NK-92 (cell line): ENCODE measurements around the gene AJAP1.

Experiments
- DNase-seq: peaks from one replicate; lab custom pipeline; 2025; ENCODE audit not compliant: unreplicated experiment; lab: John Stamatoyannopoulos, UW

AJAP1 gene

DNA sequence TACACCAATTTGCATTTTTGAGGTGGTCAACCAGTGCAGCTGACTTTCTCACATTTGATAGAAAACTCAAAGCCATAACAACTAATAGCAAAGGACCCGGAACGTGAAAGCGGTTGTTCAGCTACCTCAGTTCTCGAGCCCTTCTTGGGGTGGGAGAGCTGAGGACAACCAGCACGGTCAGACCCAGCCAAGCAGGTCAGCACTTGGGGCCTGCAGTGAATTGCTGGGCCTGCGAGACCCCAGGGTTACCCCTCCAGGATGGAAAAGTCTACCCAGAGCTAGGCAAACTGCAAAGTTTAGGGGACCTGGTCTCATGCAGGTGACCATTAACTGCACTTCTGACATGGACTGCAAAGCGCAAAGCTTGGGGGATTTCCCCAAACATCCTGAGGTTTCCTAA is 23.8 kb upstream of the AJAP1 start:
- no peak for DNase-seq

DNA sequence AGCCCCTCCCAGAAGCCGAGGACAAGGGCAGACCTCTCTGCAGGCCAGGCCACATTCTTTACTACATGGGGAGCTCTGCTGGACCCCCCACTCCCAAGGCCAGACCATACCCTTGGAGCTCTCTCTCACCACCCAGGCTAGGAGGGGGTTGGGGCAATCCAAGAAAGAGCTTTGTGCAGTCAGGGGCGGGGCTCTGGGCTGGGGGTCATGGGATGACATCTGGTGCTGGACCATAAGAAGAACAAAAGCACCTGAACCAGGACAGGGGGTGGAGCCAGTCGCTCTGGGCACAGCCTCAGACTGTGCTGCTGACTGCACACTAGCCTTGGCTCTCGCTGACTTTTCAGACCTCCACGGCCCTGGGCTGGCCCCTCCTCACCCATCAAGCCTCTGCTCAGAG is 23.1 kb upstream of the AJAP1 start:
- DNase-seq, result no peak

GRCh38 chr1:4633346-4633745 is 21.1 kb upstream of the AJAP1 start:
- DNase-seq, result no peak

DNA sequence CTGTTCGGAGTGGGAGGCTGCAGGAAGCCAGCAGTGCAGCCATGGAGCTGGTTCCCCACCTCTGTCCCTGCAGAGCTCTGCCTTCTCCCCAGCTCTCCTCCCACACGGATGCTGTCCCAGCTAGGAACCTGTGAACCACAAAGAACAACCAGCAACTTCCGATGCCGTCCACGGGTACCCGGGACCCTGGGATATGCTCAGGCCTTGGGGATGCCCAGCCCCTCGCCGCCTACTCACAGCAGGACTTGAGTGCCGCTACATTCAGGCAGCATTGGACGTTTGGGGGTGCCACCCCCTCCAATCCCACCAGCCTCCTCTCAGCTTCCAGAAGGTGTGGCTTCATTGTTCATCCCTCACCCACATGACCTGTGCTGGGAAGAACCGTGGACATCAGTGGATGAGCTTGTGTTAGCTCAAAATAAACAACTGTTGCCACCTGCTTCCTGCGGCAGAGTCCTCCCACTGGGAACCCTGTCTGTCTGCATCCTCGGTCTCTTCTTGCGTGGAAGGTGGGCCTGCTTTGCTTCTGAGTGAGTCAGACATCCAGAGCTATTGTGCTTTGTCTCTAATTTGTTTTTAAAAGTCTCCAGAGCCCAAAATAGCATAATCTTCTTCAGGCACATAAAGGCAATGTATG is 20.1 kb upstream of the AJAP1 start:
- DNase-seq, result no peak

DNA sequence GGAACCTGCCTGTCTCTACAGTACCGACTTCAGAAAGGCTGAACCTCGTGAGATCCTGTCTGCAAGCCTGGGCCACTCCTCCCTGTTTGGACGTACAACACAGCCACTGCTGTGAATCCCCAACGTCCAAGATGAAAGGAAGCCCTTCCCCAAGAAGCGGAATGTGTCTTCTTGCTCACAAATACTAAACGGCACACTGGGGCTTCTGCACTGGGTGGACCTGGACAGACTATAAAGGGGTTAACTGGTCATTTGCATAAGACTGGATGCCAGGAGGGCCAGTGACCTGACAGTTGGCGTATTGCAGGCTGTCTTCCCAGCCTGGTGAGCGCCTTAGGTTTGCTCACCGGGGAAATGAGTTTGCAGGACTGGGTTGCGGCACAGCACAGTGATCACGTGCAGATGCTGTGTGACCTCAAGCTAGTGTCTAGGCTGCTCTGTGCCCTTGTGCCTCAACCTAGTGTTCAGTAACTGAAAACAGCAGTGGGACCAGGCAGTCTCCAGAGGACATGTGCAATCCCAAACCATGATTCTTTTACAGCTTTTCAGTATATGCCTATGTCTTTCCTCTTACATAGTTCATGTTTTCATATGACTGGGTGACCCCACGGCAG is 19.5 kb upstream of the AJAP1 start:
- DNase-seq, result no peak

DNA sequence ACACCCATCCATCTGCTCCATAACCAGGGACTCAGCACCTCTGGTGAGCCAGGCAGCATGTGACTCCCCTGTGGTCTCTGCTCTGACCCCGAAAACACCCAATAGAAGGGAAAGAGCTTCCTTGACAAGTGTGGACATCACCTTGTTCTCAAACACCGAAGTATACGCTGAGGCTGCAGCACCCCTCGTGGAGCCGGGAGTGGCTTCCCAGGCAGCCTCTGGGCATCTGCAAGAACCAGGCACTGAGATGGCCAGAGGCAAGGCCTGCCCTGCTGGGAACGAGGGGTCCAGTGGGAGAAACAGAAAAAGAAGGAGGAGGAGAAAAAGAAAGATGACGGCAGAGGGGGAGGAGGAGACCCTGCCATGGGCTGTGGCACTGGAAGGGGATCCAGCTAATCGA is 18.2 kb upstream of the AJAP1 start:
- DNase-seq, result no peak

GRCh38 chr1:4636644-4637380 is 17.6 kb upstream of the AJAP1 start:
- DNase-seq, result no peak

DNA sequence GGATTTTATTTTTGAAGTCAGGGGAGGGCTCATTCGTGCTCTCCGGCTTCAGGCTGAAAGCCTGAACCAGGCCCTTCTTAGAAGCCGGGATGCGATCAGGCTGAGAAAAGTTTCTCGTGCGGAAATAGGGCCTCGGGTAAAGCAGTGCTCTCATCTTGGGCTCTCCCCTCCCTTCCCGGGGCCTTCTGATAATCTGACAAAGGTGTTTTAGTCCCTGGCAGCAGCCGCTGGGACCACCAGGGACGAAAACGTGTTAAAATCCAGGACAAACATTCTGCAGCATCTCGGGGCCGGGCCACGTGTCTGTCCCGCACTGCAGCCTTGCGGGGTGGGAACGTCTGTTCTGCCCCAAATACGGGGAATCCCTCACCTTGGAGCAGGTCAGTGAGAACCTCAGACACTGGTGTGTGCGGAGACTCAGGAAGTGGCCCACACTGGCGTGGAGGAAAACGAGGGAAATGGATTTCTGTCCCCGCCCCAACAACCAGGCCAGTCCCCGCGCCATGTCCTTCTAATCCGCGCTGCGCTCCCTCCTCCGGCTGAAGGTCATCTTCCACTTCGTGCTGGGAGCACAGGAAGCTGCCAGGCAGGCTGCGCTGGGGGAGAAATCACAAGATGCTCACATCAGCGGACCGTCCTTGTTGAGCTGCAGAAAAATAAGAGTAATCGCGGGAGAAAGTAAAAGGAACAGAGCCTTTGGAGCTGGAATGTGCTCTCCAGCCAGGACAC is 16.6 kb upstream of the AJAP1 start:
- DNase-seq, result no peak

- DNase-seq, result no peak
Measured at GRCh38 chr1:4638345-4638729, 16.1 kb upstream of the AJAP1 start.

DNA sequence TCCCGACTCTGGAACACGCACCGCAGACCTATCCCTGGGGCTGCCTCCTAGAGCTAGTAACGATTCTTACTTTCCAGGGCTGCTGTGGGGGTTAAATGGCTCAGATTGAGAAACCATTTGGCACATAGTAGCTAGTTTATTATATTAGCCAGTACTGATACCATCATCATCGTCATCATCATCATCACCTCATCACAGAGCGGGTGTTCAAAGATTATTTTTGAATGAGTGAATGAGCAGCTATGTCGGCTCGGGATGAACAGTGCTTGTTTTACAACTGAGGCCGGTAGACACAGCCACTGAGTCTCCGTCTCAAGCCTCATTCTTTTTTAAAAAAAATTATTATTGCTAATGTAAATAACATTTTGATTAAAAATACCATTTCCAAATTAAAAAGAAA is 13.5 kb upstream of the AJAP1 start:
- DNase-seq, result no peak

- no peak for DNase-seq
Measured at GRCh38 chr1:4647391-4647790, 7.0 kb upstream of the AJAP1 start.

GRCh38 chr1:4648657-4649056 is 5.8 kb upstream of the AJAP1 start:
- no peak for DNase-seq

GRCh38 chr1:4650481-4650880 is 3.9 kb upstream of the AJAP1 start:
- no peak for DNase-seq

DNA sequence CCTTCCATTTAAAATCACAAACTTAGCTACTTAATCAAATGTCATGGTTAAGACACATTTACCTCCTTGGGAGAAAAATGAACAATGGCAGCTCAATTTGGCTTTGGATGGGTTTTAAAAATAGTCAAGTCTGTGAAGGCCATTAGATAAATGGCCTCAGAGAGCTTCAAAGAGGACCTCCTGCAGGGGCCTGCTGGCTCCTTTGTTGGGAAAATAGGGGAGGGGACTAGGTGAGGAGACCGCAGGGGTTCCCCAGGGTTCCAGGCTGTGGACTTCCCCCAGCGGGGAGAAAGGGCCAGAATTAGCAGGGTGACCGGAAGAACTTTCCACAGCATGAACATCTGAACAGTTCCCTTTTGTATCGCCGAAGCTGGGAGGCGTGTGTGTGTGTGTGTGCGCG is 3.4 kb upstream of the AJAP1 start:
- no peak for DNase-seq

- DNase-seq, result no peak
Measured at GRCh38 chr1:4652631-4653327, 1.6 kb upstream of the AJAP1 start.

DNA sequence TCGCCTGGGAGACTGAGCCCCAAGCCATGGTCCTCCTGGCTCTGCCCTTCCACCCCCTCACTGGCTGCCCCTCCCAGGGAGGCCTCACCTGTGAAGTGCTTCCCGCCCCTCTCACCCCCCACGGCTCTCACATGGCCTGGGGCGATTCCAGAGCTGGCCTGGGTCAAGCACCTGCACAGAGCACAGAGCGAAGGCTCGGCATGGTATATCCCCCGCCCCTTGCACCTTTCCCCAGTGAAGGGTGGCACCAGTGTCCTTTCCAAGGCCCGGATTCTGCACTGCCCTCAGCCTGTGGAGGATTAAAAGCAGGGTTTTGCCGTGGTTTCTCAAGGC is 1.1 kb upstream of the AJAP1 start:
- DNase-seq, result no peak

DNA sequence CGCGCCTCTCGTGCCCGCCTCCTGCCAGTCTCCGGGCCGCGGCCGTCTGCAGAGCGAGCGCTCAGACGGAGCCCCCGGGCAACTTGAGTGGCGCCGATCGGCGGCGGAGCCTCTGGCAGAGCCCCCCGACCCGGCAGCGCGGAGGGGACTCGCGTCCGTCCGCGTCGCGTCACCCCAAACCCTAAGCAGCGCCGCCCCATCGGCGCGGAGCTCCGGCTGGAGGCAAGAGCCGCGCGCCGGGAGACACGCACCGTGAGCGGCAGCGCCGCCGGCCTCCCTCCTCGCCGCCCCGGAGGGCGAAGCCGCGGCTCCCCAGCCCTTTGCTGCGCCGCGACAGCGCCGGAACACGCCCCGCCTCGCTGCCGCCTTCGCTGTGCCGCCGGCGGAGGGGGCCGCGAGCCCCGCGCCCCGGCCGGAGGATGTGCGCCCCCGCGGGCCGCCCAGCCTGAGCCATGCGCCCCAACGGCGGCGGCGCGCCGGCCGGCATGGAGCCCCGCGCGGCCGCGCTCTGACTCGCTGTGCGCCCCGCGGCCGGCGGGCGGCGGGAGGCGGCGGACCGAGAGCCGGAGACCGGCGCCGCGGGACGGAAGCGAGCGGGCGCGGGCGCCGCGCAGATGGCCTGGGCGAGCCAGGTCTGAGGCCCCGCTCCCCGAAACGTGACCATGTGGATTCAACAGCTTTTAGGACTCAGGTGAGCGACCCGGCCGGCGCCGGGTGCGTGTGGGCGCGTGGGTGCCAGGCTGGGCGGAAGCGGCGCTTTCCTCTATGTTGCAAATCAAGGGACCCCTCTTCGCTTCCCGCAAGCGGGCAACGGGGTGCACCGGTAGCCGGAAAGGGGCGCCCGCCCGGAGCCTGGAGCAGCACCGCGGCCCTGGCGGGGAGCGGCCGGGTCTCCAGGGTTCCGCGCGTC is 610 bp downstream of the AJAP1 start:
- no peak for DNase-seq

GRCh38 chr1:4655674-4656532 is 1.5 kb downstream of the AJAP1 start:
- no peak for DNase-seq

DNA sequence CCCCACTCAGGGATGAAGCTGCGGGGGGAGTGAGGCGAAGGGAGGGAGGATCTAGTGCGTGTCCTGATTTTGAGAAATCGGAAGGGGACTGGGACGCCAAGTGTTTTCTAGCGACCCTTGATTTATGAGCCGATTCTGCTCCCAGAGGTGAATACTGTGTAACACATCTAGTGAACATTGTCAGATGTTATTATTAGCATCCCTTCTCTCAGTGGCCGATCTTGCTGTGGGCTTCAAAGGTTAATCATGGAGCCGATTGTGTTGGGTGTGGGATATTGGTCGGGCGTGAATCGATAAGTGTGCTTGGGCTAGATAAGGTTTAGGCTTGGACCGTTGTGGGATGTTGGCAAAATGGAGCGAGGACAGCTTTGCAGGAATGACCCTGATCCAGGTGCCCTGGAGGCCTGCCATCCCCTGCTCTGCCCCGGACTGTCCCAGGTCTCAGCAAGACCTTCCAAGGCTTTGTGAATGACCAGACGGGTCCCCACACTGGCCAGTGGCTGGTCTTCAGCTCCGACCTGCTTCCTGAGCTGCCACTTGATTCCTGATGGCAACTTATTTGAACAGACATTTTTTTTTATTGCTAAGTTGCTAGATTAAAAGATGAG is 2.2 kb downstream of the AJAP1 start:
- no peak for DNase-seq
